OCI-LY7 (cell line): ENCODE data around the gene RANGRF. TPM values are rescaled to one million over a fixed set of nuclear protein-coding genes. Genes with fewer than 3 reads are reported as not detected.

Experiments used
- BruUV-seq: library from RNA; stranded (reverse); fragments of 400-500 nt; replicated peaks from 2 replicates; lab custom pipeline; 2021; lab: Mats Ljungman, UMichigan
- CTCF ChIA-PET: fragments of 300-600 bp; sonication (Branson Sonifier 250); formaldehyde crosslinking; loops from one replicate; lab custom pipeline; 2022; ENCODE audit warnings: antibody characterized with exemption; ENCODE audit not compliant: unreplicated experiment; lab: Charles Lee
- POLR2A ChIA-PET: fragments of 300-600 bp; sonication (Branson Sonifier 250); formaldehyde crosslinking; loops from one replicate; lab custom pipeline; 2022; ENCODE audit warnings: antibody characterized with exemption; lab: Charles Lee
- DNase-seq: peaks from one replicate; pipeline ENCODE4 v3.0.0-alpha.2; 2015; ENCODE audit warnings: low spot score
- H2AFZ ChIP-seq: fragments of 200-600 bp; sonication (generic), shearing (Covaris generic); 2 replicates; pipeline ENCODE4 v1.6.1; 2014; ENCODE audit warnings: mild to moderate bottlenecking, antibody characterized with exemption, low read length, moderate library complexity
- H3K27ac ChIP-seq: fragments of 200-600 bp; sonication (generic); 2 replicates; pipeline ENCODE4 v1.5.1; 2014; ENCODE audit warnings: mixed run types, low read depth, mild to moderate bottlenecking, moderate library complexity, low read length, inconsistent platforms; ENCODE audit not compliant: poor library complexity, severe bottlenecking
- H3K36me3 ChIP-seq: fragments of 200-600 bp; sonication (generic); 2 replicates; pipeline ENCODE4 v1.6.1; 2014; ENCODE audit warnings: mild to moderate bottlenecking, antibody characterized with exemption, low read length, moderate library complexity, mixed read lengths; ENCODE audit not compliant: insufficient read depth
- H3K4me1 ChIP-seq: fragments of 200-600 bp; sonication (generic); 2 replicates; pipeline ENCODE4 v1.5.1; 2014; ENCODE audit warnings: mild to moderate bottlenecking, low read length; ENCODE audit not compliant: insufficient read depth, poor library complexity, severe bottlenecking
- H3K4me2 ChIP-seq: fragments of 200-600 bp; sonication (generic); 2 replicates; pipeline ENCODE4 v1.6.1; 2014; ENCODE audit warnings: mild to moderate bottlenecking, low read length
- H3K4me3 ChIP-seq: fragments of 200-600 bp; sonication (generic); 2 replicates; pipeline ENCODE4 v1.5.1; 2014; ENCODE audit warnings: mild to moderate bottlenecking, low read depth, low read length; ENCODE audit not compliant: poor library complexity, severe bottlenecking
- H3K79me2 ChIP-seq: fragments of 200-600 bp; sonication (generic); 2 replicates; pipeline ENCODE4 v1.6.1; 2016; ENCODE audit warnings: low read depth, mild to moderate bottlenecking, low read length, moderate library complexity, mixed read lengths; ENCODE audit not compliant: insufficient read depth
- H3K9me2 ChIP-seq: fragments of 200-600 bp; sonication (generic); 2 replicates; pipeline ENCODE4 v1.6.1; 2016; ENCODE audit warnings: mild to moderate bottlenecking, low read length, mixed read lengths; ENCODE audit not compliant: insufficient read depth
- H3K9me3 ChIP-seq: fragments of 200-600 bp; sonication (generic); 2 replicates; pipeline ENCODE4 v1.6.1; 2014; ENCODE audit warnings: mild to moderate bottlenecking, mixed run types, low read length, mixed read lengths
- H4K20me1 ChIP-seq: fragments of 200-600 bp; sonication (generic); 2 replicates; pipeline ENCODE4 v1.6.1; 2014; ENCODE audit warnings: mild to moderate bottlenecking, antibody characterized with exemption, low read length, moderate library complexity, mixed read lengths; ENCODE audit not compliant: insufficient read depth
- EZH2phosphoT487 ChIP-seq: fragments of 200-600 bp; sonication (generic); IDR thresholded peaks from 2 replicates; pipeline ENCODE4 v1.6.1; 2018; ENCODE audit warnings: low read depth, borderline replicate concordance, mild to moderate bottlenecking, mixed run types, antibody characterized with exemption, low read length, moderate library complexity, mixed read lengths
- intact Hi-C: fragments of 100-400 bp; cut with micrococcal nuclease; formaldehyde crosslinking; loops from one replicate; pipeline ENCODE4 v1.10.0; 2022; ENCODE audit not compliant: unreplicated experiment
- total RNA-seq, 2 experiments: library from RNA; depleted of rRNA in 1 of 2; stranded (reverse); fragments of >200 nt in 1 of 2; shearing (Covaris generic) in 1 of 2; gene quantifications; 2 replicates each; pipeline ENCODE4 v1.2.3, GENCODE V29; 2014 to 2022
- TF ChIP-seq, protein P1 (sequence below): fragments of 200-600 bp; sonication (generic); conservative IDR thresholded peaks from 2 replicates; pipeline ENCODE4 v1.5.1; 2014; ENCODE audit warnings: mild to moderate bottlenecking, antibody characterized with exemption, low read length, moderate library complexity, mixed read lengths

RANGRF gene
- total RNA-seq, 2 experiments from 2014 or later, result 32.2 to 43.3 TPM

- Histone ChIP-seq H4K20me1 (no peaks in the 10 kb centered on the region), H3K4me2 (no peak overlapping the region), H3K9me3 (no peaks in the 10 kb centered on the region), H2AFZ (no peak overlapping the region), H3K4me1 (no peaks in the 10 kb centered on the region), H3K9me2 (no peaks in the 10 kb centered on the region), H3K4me3 (no peak overlapping the region), H3K36me3 (peaks cover 30% of the 10 kb centered on the region), H3K27ac (no peak overlapping the region), H3K79me2 (no peaks in the 10 kb centered on the region)
- TF ChIP-seq EZH2phosphoT487, result no peak
- TF ChIP-seq, protein P1, sequence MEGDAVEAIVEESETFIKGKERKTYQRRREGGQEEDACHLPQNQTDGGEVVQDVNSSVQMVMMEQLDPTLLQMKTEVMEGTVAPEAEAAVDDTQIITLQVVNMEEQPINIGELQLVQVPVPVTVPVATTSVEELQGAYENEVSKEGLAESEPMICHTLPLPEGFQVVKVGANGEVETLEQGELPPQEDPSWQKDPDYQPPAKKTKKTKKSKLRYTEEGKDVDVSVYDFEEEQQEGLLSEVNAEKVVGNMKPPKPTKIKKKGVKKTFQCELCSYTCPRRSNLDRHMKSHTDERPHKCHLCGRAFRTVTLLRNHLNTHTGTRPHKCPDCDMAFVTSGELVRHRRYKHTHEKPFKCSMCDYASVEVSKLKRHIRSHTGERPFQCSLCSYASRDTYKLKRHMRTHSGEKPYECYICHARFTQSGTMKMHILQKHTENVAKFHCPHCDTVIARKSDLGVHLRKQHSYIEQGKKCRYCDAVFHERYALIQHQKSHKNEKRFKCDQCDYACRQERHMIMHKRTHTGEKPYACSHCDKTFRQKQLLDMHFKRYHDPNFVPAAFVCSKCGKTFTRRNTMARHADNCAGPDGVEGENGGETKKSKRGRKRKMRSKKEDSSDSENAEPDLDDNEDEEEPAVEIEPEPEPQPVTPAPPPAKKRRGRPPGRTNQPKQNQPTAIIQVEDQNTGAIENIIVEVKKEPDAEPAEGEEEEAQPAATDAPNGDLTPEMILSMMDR, result no peak
- DNase-seq, result no peak
- POLR2A ChIA-PET, result interaction anchor here (0.6 kb wide), 1 partner anchor 461 kb away, joined by 3 read pairs; no protein-coding TSS in a partner anchor
- intact Hi-C loops, result no loop called here
- CTCF ChIA-PET, result no interaction called here
- BruUV-seq, result no TSS peak
These were observed 13.7 kb upstream of the RANGRF start for GRCh38 chr17:8274816-8275215.

GRCh38 chr17:8275421-8276290, 12.8 kb upstream of the RANGRF start:
- ChIA-PET POLR2A (interaction anchor here (0.6 kb wide), 1 partner anchor 462 kb away, joined by 3 read pairs; no protein-coding TSS in a partner anchor), CTCF (no interaction called here)
- H4K20me1 ChIP-seq, result no peaks in the 10 kb centered on the region
- no peak overlapping the region for H3K4me2 ChIP-seq
- no peak for DNase-seq
- intact Hi-C loops, result no loop called here
- no peak overlapping the region for H3K4me3 ChIP-seq
- no peaks in the 10 kb centered on the region for H3K4me1 ChIP-seq
- TF ChIP-seq, protein P1, result no peak
- TF ChIP-seq EZH2phosphoT487, result no peak
- H3K79me2 ChIP-seq, result no peaks in the 10 kb centered on the region
- no TSS peak for BruUV-seq
- no peaks in the 10 kb centered on the region for H3K9me2 ChIP-seq
- H2AFZ ChIP-seq, result no peak overlapping the region
- H3K9me3 ChIP-seq, result no peaks in the 10 kb centered on the region
- H3K27ac ChIP-seq, result no peak overlapping the region
- peaks cover 21% of the 10 kb centered on the region for H3K36me3 ChIP-seq

DNA sequence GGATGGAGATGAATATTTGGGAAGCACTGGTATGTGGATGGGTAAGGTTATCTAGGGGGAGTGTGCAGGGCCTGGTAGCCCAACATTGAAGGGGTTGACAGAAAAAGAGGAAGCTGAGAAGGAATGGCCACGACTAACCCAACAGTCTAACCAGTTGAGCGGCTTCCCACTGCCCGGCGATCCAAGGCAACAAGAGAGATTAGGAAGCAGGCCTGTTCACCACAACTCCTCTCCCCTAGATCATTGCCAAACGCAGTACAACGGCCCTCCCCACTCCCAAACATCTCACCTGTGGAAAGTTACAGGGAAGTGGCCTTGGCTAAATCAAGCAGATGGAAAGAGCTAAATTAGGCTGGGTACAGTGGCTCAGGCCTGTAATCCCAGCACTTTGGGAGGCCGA, 11.2 kb upstream of the RANGRF start:
- intact Hi-C loops, result no loop called here
- peaks cover 11% of the 10 kb centered on the region; the same call in 1 of the 2 replicates for H3K36me3 ChIP-seq
- no peak overlapping the region for H2AFZ ChIP-seq
- no peaks in the 10 kb centered on the region for H3K9me2 ChIP-seq
- no peak for DNase-seq
- H3K9me3 ChIP-seq, result no peaks in the 10 kb centered on the region
- no peaks in the 10 kb centered on the region for H3K4me1 ChIP-seq
- BruUV-seq, result TSS peak; percentile 56
- H3K4me2 ChIP-seq, result no peak overlapping the region
- no peak overlapping the region for H3K4me3 ChIP-seq
- ChIA-PET POLR2A (interaction anchor here (0.6 to 0.7 kb wide), 2 partner anchors 8 to 47 kb away, joined by 3 to 11 read pairs; no protein-coding TSS in a partner anchor), CTCF (no interaction called here)
- H3K27ac ChIP-seq, result no peak overlapping the region
- H3K79me2 ChIP-seq, result no peaks in the 10 kb centered on the region
- H4K20me1 ChIP-seq, result no peaks in the 10 kb centered on the region
- TF ChIP-seq, protein P1, result no peak
